ENCODE results near the gene DSCAM.

DNA sequence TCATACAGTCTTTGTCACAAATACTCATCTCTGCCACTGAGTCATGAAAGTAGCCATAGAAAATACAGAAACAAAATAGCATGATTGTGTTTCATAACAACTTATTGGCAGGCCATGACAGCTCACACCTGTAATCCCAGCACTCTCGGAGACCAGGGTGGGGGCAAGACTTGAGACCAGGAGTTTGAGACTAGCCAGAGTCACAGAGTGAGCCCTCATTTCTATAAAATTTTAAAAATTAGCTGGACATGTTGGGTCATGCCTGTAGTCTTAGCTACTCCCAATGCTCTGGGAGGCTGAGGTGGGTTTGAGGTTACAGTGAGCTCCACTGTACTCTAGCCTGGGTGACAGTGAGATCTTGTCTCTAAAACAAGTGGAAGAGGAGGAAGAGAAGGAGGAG is 568.6 kb downstream of the DSCAM start:
- no peak for TF ChIP-seq EZH2 (IDR thresholded peaks at IDR 0.05; ENCODE audit: low read length, missing control alignments)
- TF ChIP-seq, protein P1, sequence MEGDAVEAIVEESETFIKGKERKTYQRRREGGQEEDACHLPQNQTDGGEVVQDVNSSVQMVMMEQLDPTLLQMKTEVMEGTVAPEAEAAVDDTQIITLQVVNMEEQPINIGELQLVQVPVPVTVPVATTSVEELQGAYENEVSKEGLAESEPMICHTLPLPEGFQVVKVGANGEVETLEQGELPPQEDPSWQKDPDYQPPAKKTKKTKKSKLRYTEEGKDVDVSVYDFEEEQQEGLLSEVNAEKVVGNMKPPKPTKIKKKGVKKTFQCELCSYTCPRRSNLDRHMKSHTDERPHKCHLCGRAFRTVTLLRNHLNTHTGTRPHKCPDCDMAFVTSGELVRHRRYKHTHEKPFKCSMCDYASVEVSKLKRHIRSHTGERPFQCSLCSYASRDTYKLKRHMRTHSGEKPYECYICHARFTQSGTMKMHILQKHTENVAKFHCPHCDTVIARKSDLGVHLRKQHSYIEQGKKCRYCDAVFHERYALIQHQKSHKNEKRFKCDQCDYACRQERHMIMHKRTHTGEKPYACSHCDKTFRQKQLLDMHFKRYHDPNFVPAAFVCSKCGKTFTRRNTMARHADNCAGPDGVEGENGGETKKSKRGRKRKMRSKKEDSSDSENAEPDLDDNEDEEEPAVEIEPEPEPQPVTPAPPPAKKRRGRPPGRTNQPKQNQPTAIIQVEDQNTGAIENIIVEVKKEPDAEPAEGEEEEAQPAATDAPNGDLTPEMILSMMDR (conservative IDR thresholded peaks at IDR 0.05 in 1 of 2, IDR thresholded peaks at IDR 0.05 in 1 of 2; ENCODE audit: low read depth in 1 of 2, low read length in 2 of 2), result no peak
